Spleen (tissue), 11 donors: ENCODE measurements around the gene PRR30. TPM values are rescaled to one million over a fixed set of nuclear protein-coding genes. Genes with fewer than 3 reads are reported as not detected.

Experiments used
- DNase-seq: peaks from one replicate; pipeline ENCODE4 v3.0.0-alpha.2; 2020
- H3K27ac ChIP-seq, 8 donors: fragments of 200-600 bp; sonication (generic) in 7 of 8; 1 replicate in 4 of 8; 2 replicates in 4 of 8; pipeline versions ENCODE4 v1.5.0 to v1.8.0; 2016 to 2021; ENCODE audit warnings: inconsistent platforms in 4 of 8, mild to moderate bottlenecking in 4 of 8, moderate library complexity in 1 of 8
- H3K27me3 ChIP-seq, 7 donors: fragments of 200-600 bp; sonication (generic) in 6 of 7; replicated peaks in 1 of 7; 1 replicate in 4 of 7; 2 replicates in 3 of 7; pipeline versions ENCODE4 v1.5.0 to v1.8.0; 2016 to 2021; ENCODE audit warnings: inconsistent platforms in 3 of 7, mild to moderate bottlenecking in 1 of 7
- H3K36me3 ChIP-seq, 6 donors: fragments of 200-600 bp; sonication (generic) in 5 of 6; 1 replicate in 4 of 6; 2 replicates in 2 of 6; pipeline versions ENCODE4 v1.5.0 to v1.8.0; 2016 to 2021; ENCODE audit warnings: inconsistent platforms in 2 of 6
- H3K4me1 ChIP-seq, 6 donors: fragments of 200-600 bp; sonication (generic) in 5 of 6; 1 replicate in 3 of 6; 2 replicates in 3 of 6; pipeline versions ENCODE4 v1.5.0 to v1.8.0; 2016 to 2021; ENCODE audit warnings: inconsistent platforms in 3 of 6
- H3K4me3 ChIP-seq, 8 donors: fragments of 200-600 bp; sonication (generic) in 7 of 8; 1 replicate in 4 of 8; 2 replicates in 4 of 8; pipeline versions ENCODE4 v1.5.0 to v1.8.0; 2016 to 2021; ENCODE audit warnings: inconsistent platforms in 4 of 8, mild to moderate bottlenecking in 4 of 8, moderate library complexity in 2 of 8
- H3K9me3 ChIP-seq, 8 donors: fragments of 200-600 bp; sonication (generic) in 7 of 8; 1 replicate in 4 of 8; 2 replicates in 4 of 8; pipeline versions ENCODE4 v1.5.0 to v1.8.0; 2016 to 2021; ENCODE audit warnings: inconsistent platforms in 4 of 8
- CTCF ChIP-seq, 11 experiments: fragments of 200-600 bp in 7 of 11; fragments of 450-650 bp in 4 of 11; sonication (generic) in 4 of 11; IDR thresholded peaks in 8 of 11; conservative IDR thresholded peaks in 3 of 11; 1 replicate in 7 of 11; 2 replicates in 4 of 11; pipeline versions ENCODE4 v1.4.0 to v1.8.0; 2016 to 2021; ENCODE audit warnings: antibody characterized with exemption in 11 of 11, inconsistent platforms in 4 of 11, mild to moderate bottlenecking in 1 of 11
- POLR2A ChIP-seq, 3 donors: fragments of 450-650 bp; IDR thresholded peaks; one replicate each; pipeline ENCODE4 v1.5.1; 2017; ENCODE audit warnings: antibody characterized with exemption in 3 of 3, mild to moderate bottlenecking in 1 of 3
- POLR2AphosphoS5 ChIP-seq, 3 donors: sonication (generic); formaldehyde crosslinking; IDR thresholded peaks; one replicate each; pipeline ENCODE4 v1.5.1; 2017; ENCODE audit warnings: antibody characterized with exemption in 3 of 3
- WGBS, 5 donors: extraction: QIAGEN DNeasy Blood & Tissue Kit in 3 of 5; methylation state at CpG; one replicate each; pipeline versions ENCODE4 v1.1.5 to v1.1.7; 2013 to 2018; 5-methylcytosine and 5-hydroxymethylcytosine counted together
- intact Hi-C: fragments of 100-400 bp; cut with DNase I; formaldehyde crosslinking; loops from one replicate; pipeline ENCODE4 v1.15.0; 2023; ENCODE audit warnings: low total_unique reads
- polyA plus RNA-seq, 3 donors: library from polyadenylated mRNA; stranded (reverse); fragments of 200-250 nt; gene quantifications; one replicate each; pipeline ENCODE4 v1.2.1, GENCODE V29; 2013
- total RNA-seq, 7 donors: library from RNA; depleted of rRNA in 3 of 7; stranded (reverse); fragments of >200 nt in 3 of 7; fragmentation: NEBNext Ultra II Directional in 4 of 7; extraction: Animal tissue kit (Norgen Biotek cat#: 25700) in 4 of 7; gene quantifications; one replicate each; pipeline versions ENCODE4 v1.1.0 to v1.2.1, GENCODE V29; 2016 to 2021
- donor health status: healthy with polysubstance abuse.
- donor health status: DM: no; HTN: no; CAD: no; lungs with moderate emphysema.
- donor health status: DM: no; HTN: no; CAD: no.
- donor health status: Bipolar disorder and iron deficiency.
- donor health status: healthy.
- donor health status: DM: no; HTN: no; CAD: no.
- donor health status: DM: yes; HTN: yes; CAD: no.

PRR30 gene
- total and polyA plus RNA-seq, 10 donors, result not detected

- WGBS, 5 donors, result 60 to 71% (median 63%) methylated on average over 5 of the region's 5 CpGs
- intact Hi-C loops, result no loop called here
These were observed 12.9 kb downstream of the PRR30 start for GRCh38 chr2:27126252-27126710.

GRCh38 chr2:27125104-27125503 lies 14.1 kb downstream of the PRR30 start:
- 87 to 97% (median 91%) methylated on average over 3 of the region's 3 CpGs for WGBS, 5 donors
- Histone ChIP-seq H3K4me1 (peaks cover 0 to 19% (median 11%) of the 10 kb centered on the region in 6 donors), H3K27ac (no peak overlapping the region), H3K27me3 (peaks cover 0 to 7% (median 0%) of the 10 kb centered on the region in 7 donors), H3K9me3 (no peaks in the 10 kb centered on the region), H3K4me3 (no peak overlapping the region), H3K36me3 (peaks cover 0 to 14% (median 6%) of the 10 kb centered on the region in 6 donors)
- intact Hi-C loops, result no loop called here
- DNase-seq, result no peak
- TF ChIP-seq POLR2AphosphoS5 (IDR thresholded peaks at IDR 0.05), result no peak
- TF ChIP-seq POLR2A (IDR thresholded peaks at IDR 0.05), result no peak
- no peak for TF ChIP-seq CTCF (IDR thresholded peaks at IDR 0.05 in 8 of 11, conservative IDR thresholded peaks at IDR 0.05 in 3 of 11)

More at GRCh38 chr2:27126252-27126710, 12.9 kb downstream of the PRR30 start:
- Histone ChIP-seq H3K27ac (no peak overlapping the region), H3K36me3 (peaks cover 0 to 26% (median 18%) of the 10 kb centered on the region in 6 donors), H3K4me3 (no peak overlapping the region), H3K9me3 (no peaks in the 10 kb centered on the region), H3K4me1 (peaks cover 0 to 19% (median 11%) of the 10 kb centered on the region in 6 donors), H3K27me3 (no peaks in the 10 kb centered on the region)
- TF ChIP-seq POLR2A (IDR thresholded peaks at IDR 0.05) (no peak), CTCF (IDR thresholded peaks at IDR 0.05 in 8 of 11, conservative IDR thresholded peaks at IDR 0.05 in 3 of 11) (no peak), POLR2AphosphoS5 (IDR thresholded peaks at IDR 0.05) (no peak)
- DNase-seq, result no peak

- peak within 1 kb of the TSS; percentile 58 to 87 (median 74) for H3K27ac ChIP-seq
- peak within 1 kb of the TSS; percentile 47 to 85 (median 64) for H3K4me3 ChIP-seq
- 3 to 12% (median 6%) methylated on average over 33 to 47 of the region's 47 CpGs for WGBS, 5 donors
- H3K36me3 ChIP-seq, result no peaks in the 10 kb centered on the region
- intact Hi-C loops, result no loop called here
- DNase-seq, result peak; percentile 94
- TF ChIP-seq CTCF (IDR thresholded peaks at IDR 0.05 in 8 of 11, conservative IDR thresholded peaks at IDR 0.05 in 3 of 11) (peak in 1 of 11 experiments; percentile 8), POLR2AphosphoS5 (IDR thresholded peaks at IDR 0.05) (peak; percentile 55 to 82 (median 76)), POLR2A (IDR thresholded peaks at IDR 0.05) (no peak)
- peaks cover 0 to 28% (median 18%) of the 10 kb centered on the region in 6 donors for H3K4me1 ChIP-seq
- H3K9me3 ChIP-seq, result no peaks in the 10 kb centered on the region
- peaks cover 0 to 23% (median 11%) of the 10 kb centered on the region in 7 donors for H3K27me3 ChIP-seq
These were observed 15.7 kb downstream of the PRR30 start, which contains the start of gene ABHD1 for GRCh38 chr2:27123302-27124150. TSS of gene ABHD1 (plus strand) at chr2:27123815. CDS start at chr2:27123949, 134 bp downstream.

GRCh38 chr2:27122791-27123190 lies 16.4 kb downstream of the PRR30 start:
- Histone ChIP-seq H3K36me3 (no peaks in the 10 kb centered on the region), H3K9me3 (no peaks in the 10 kb centered on the region), H3K27ac (peak overlapping the region in 5 of 8 donors; percentile 70 to 87 (median 77)), H3K27me3 (peaks cover 0 to 30% (median 18%) of the 10 kb centered on the region in 7 donors), H3K4me1 (peaks cover 0 to 35% (median 23%) of the 10 kb centered on the region in 6 donors), H3K4me3 (peak overlapping the region in 4 of 8 donors; percentile 47 to 85 (median 60))
- TF ChIP-seq POLR2A (IDR thresholded peaks at IDR 0.05) (no peak), CTCF (IDR thresholded peaks at IDR 0.05 in 8 of 11, conservative IDR thresholded peaks at IDR 0.05 in 3 of 11) (no peak)
- intact Hi-C loops, result no loop called here
- WGBS, 5 donors, result 91 to 96% (median 95%) methylated on average over 7 of the region's 7 CpGs
- DNase-seq, result peak; percentile 64
